Measurements from ENCODE around the gene SYNDIG1.

DNA sequence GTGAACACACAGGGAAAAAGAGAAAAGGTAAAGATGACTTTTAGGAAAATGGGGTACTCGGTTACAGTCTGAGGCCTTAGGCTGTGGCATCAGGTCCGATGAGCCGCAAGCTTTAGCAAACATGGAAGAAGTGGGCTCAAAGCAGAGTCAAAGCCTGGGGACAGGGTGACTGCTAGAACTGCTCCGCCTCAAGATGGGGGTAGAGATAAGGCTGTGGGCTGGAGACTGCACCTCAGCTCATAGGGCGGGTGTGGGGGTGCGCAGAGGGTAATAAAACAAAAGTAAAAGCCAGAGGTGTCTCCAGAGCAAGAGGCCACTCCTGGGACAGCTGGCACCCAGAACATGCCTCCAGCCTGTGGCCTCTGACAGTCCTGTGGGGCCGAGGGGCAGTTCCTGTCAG is 21.3 kb upstream of the SYNDIG1 start:
- TF ChIP-seq, protein P1, sequence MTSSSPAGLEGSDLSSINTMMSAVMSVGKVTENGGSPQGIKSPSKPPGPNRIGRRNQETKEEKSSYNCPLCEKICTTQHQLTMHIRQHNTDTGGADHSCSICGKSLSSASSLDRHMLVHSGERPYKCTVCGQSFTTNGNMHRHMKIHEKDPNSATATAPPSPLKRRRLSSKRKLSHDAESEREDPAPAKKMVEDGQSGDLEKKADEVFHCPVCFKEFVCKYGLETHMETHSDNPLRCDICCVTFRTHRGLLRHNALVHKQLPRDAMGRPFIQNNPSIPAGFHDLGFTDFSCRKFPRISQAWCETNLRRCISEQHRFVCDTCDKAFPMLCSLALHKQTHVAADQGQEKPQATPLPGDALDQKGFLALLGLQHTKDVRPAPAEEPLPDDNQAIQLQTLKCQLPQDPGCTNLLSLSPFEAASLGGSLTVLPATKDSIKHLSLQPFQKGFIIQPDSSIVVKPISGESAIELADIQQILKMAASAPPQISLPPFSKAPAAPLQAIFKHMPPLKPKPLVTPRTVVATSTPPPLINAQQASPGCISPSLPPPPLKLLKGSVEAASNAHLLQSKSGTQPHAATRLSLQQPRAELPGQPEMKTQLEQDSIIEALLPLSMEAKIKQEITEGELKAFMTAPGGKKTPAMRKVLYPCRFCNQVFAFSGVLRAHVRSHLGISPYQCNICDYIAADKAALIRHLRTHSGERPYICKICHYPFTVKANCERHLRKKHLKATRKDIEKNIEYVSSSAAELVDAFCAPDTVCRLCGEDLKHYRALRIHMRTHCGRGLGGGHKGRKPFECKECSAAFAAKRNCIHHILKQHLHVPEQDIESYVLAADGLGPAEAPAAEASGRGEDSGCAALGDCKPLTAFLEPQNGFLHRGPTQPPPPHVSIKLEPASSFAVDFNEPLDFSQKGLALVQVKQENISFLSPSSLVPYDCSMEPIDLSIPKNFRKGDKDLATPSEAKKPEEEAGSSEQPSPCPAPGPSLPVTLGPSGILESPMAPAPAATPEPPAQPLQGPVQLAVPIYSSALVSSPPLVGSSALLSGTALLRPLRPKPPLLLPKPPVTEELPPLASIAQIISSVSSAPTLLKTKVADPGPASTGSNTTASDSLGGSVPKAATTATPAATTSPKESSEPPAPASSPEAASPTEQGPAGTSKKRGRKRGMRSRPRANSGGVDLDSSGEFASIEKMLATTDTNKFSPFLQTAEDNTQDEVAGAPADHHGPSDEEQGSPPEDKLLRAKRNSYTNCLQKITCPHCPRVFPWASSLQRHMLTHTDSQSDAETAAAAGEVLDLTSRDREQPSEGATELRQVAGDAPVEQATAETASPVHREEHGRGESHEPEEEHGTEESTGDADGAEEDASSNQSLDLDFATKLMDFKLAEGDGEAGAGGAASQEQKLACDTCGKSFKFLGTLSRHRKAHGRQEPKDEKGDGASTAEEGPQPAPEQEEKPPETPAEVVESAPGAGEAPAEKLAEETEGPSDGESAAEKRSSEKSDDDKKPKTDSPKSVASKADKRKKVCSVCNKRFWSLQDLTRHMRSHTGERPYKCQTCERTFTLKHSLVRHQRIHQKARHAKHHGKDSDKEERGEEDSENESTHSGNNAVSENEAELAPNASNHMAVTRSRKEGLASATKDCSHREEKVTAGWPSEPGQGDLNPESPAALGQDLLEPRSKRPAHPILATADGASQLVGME (CRISPR knock-in tag; IDR thresholded peaks at IDR 0.05), result no peak
- no peak for TF ChIP-seq ARID1B (IDR thresholded peaks at IDR 0.05)
- TF ChIP-seq NBN (IDR thresholded peaks at IDR 0.05; ENCODE audit: low read depth), result no peak
- TF ChIP-seq, protein P2, sequence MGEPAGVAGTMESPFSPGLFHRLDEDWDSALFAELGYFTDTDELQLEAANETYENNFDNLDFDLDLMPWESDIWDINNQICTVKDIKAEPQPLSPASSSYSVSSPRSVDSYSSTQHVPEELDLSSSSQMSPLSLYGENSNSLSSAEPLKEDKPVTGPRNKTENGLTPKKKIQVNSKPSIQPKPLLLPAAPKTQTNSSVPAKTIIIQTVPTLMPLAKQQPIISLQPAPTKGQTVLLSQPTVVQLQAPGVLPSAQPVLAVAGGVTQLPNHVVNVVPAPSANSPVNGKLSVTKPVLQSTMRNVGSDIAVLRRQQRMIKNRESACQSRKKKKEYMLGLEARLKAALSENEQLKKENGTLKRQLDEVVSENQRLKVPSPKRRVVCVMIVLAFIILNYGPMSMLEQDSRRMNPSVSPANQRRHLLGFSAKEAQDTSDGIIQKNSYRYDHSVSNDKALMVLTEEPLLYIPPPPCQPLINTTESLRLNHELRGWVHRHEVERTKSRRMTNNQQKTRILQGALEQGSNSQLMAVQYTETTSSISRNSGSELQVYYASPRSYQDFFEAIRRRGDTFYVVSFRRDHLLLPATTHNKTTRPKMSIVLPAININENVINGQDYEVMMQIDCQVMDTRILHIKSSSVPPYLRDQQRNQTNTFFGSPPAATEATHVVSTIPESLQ (CRISPR knock-in tag; IDR thresholded peaks at IDR 0.05), result no peak
- TF ChIP-seq LEF1 (IDR thresholded peaks at IDR 0.05), result no peak
- TF ChIP-seq MXI1 (IDR thresholded peaks at IDR 0.05; ENCODE audit: low read depth, low read length), result no peak
- TF ChIP-seq POU5F1 (IDR thresholded peaks at IDR 0.05; ENCODE audit: borderline replicate concordance, low read depth, low read length, partially characterized antibody), result no peak
- no peak for TF ChIP-seq POLR2A (conservative IDR thresholded peaks at IDR 0.05)
- TF ChIP-seq, protein P3, sequence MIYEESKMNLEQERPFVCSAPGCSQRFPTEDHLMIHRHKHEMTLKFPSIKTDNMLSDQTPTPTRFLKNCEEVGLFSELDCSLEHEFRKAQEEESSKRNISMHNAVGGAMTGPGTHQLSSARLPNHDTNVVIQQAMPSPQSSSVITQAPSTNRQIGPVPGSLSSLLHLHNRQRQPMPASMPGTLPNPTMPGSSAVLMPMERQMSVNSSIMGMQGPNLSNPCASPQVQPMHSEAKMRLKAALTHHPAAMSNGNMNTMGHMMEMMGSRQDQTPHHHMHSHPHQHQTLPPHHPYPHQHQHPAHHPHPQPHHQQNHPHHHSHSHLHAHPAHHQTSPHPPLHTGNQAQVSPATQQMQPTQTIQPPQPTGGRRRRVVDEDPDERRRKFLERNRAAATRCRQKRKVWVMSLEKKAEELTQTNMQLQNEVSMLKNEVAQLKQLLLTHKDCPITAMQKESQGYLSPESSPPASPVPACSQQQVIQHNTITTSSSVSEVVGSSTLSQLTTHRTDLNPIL (CRISPR knock-in tag; IDR thresholded peaks at IDR 0.05), result no peak
- TF ChIP-seq ZBTB8A (IDR thresholded peaks at IDR 0.05; ENCODE audit: partially characterized antibody), result no peak
- TF ChIP-seq, protein P4, sequence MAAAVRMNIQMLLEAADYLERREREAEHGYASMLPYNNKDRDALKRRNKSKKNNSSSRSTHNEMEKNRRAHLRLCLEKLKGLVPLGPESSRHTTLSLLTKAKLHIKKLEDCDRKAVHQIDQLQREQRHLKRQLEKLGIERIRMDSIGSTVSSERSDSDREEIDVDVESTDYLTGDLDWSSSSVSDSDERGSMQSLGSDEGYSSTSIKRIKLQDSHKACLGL (CRISPR knock-in tag; IDR thresholded peaks at IDR 0.05; ENCODE audit: borderline replicate concordance, poor library complexity, severe bottlenecking), result no peak
- TF ChIP-seq, protein P5, sequence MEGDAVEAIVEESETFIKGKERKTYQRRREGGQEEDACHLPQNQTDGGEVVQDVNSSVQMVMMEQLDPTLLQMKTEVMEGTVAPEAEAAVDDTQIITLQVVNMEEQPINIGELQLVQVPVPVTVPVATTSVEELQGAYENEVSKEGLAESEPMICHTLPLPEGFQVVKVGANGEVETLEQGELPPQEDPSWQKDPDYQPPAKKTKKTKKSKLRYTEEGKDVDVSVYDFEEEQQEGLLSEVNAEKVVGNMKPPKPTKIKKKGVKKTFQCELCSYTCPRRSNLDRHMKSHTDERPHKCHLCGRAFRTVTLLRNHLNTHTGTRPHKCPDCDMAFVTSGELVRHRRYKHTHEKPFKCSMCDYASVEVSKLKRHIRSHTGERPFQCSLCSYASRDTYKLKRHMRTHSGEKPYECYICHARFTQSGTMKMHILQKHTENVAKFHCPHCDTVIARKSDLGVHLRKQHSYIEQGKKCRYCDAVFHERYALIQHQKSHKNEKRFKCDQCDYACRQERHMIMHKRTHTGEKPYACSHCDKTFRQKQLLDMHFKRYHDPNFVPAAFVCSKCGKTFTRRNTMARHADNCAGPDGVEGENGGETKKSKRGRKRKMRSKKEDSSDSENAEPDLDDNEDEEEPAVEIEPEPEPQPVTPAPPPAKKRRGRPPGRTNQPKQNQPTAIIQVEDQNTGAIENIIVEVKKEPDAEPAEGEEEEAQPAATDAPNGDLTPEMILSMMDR (IDR thresholded peaks at IDR 0.05 in 2 of 3, conservative IDR thresholded peaks at IDR 0.05 in 1 of 3; ENCODE audit: insufficient read depth in 2 of 3, low read depth in 1 of 3, low read length in 3 of 3), result no peak
